SW 1271 (cell line): Measurements from ENCODE around the gene TXNRD1.
A peak's percentile ranks its signal among the peaks of the same experiment; 100 is the strongest.
"Not testable (repeated sequence)": the region's sequence is repeated elsewhere in the genome, so short reads cannot be mapped to it uniquely, and the experiment has no call there.

ENCODE experiments used
- DNase-seq, 2 experiments: peaks; one replicate each; lab custom pipeline; 2025; lab: John Stamatoyannopoulos, UW

TXNRD1 gene

GRCh38 chr12:104372061-104372720, 156.6 kb downstream of the TXNRD1 start:
- no peak for DNase-seq

- DNase-seq, result no peak
These were observed 157.2 kb downstream of the TXNRD1 start for GRCh38 chr12:104372721-104373335.

DNA sequence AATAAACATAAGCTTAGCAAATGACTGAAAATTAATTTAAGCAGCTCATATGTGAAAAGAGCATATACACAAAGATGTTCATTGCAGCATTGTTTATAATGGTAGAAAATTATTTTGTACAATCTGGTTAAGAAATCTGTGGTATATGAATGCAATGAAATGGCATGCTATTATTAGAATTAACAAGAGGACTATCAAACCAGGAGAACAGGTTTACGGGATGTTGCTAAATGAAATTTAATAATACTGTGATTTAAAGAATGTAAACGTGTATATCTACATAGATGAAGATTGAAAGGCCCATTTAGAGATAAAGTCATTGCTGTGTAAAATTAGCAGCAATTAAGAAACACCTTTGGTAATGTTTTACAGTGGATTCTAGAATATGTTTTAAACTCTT, 158.5 kb downstream of the TXNRD1 start:
- no peak for DNase-seq

GRCh38 chr12:104374806-104375205, 159.2 kb downstream of the TXNRD1 start:
- DNase-seq, result no peak

DNA sequence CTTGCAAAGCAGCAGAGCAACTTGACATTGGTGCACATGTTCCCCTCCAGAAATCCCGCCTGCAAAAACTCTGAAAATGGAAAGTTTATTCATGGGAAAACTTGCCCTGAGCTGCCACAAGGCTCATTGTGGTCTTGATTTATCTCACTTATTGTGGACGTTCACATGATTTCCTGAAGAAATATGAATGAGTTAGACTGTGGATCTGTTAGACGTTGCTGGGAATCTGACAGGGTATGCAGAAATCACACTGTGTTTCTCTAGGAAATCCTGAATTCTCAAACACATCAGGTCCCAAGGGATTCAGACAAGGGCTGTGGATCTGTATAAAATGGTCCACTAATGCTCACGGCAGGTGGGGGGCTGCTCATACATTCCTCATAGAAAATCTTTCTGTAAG, 160.2 kb downstream of the TXNRD1 start:
- no peak for DNase-seq

- peak in 1 of 2 experiments; percentile 5 for DNase-seq
These were observed 161.3 kb downstream of the TXNRD1 start for GRCh38 chr12:104376650-104377513.

DNA sequence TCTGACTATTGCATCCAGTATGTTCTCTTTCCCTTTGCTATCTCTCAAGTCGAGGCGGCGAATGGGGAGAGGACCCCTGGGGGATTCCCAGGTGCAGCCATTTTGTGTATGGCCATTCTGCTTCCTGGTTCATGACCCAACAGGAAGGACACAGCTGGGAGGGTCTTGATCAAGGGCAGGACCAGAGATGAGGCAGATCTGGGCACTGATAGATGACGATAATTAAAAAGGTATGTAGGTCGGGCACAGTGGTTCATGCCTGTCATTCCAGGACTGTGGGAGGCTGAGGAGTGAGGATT, 161.9 kb downstream of the TXNRD1 start:
- no peak for DNase-seq

- DNase-seq, result no peak
These were observed 162.8 kb downstream of the TXNRD1 start for GRCh38 chr12:104378427-104378826.

DNA sequence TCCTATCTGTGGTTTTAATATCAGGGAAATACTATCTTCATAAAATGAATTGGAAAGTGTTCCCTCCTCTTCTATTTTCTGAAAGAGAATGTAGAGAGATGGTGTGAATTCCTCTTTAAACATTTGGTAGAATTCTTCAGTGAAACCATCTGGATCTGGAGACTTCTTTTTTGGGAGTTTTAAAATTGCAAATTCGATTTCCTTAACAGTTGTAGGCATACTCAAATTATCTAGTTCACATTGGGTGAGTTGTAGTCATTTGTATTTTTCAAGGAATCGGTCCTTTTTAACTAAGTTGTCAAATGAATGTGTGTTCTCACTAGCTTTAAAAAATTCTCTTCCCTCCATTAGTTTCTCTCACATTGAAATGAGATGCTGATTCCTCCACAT, 165.8 kb downstream of the TXNRD1 start:
- no peak for DNase-seq

- DNase-seq, result peak in 1 of 2 experiments; percentile 65
These were observed 166.3 kb downstream of the TXNRD1 start for GRCh38 chr12:104381731-104382480.

DNA sequence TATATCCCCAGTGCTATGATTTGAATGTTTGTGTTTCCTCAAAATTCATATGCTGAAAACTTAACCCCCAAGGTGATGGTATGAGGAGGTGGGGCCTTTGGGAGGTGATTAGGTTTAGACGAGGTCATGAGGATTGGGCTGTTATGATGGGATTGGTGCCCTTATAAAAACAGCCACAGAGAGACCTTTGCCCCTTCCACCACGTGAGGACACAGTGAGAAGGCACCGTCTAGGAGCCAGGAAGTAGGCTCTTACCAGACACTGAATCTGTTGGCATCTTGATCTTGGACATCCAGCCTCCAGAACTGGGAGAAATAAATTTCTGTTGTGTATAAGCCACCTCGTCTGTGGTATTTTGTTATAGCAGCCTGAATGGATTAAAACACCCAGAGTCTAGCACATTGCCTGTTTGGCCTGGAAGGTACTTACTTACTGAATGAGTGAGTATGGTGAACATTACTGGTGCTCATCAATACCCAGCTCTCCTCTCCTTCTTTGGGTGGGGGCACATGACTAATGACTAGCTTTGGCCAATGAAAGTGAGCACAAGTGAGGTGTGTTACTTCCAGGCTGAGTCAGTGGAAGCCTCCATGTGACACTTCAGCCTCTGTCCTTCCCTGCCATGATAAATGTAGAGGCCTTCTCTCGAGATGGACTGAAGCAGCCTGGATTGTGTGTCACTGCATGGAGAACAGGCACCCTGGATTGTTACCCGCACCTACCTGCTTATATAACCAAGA, 168.7 kb downstream of the TXNRD1 start:
- DNase-seq, result no peak

- no peak for DNase-seq
These were observed 169.9 kb downstream of the TXNRD1 start for GRCh38 chr12:104385510-104385909.

- DNase-seq, result no peak
These were observed 170.9 kb downstream of the TXNRD1 start for GRCh38 chr12:104386461-104386860.

- no peak for DNase-seq
These were observed 171.6 kb downstream of the TXNRD1 start for GRCh38 chr12:104387190-104387589.

- DNase-seq, result not testable (repeated sequence)
These were observed 178.5 kb downstream of the TXNRD1 start for GRCh38 chr12:104394086-104394485.
